Colon (tissue), 2 donors: ENCODE measurements around the gene VAMP5.
"Not testable (repeated sequence)": the region's sequence is repeated elsewhere in the genome, so short reads cannot be mapped to it uniquely, and the experiment has no call there.

Source experiments
- FAIRE-seq: peaks from 2 replicates; lab custom pipeline; 2012; peaks lifted over from hg19 to GRCh38; lab: Jason Lieb, UNC
- donor health status: control.
- donor health status: control.

Gene VAMP5

GRCh38 chr2:85584857-85585780 is 888 bp downstream of the VAMP5 start:
- no peak for FAIRE-seq

GRCh38 chr2:85585781-85586105 is 1.5 kb downstream of the VAMP5 start:
- no peak for FAIRE-seq

- no peak for FAIRE-seq
Observed at GRCh38 chr2:85588236-85588635, 4.0 kb downstream of the VAMP5 start.

- no peak for FAIRE-seq
Observed at GRCh38 chr2:85588645-85589044, 4.4 kb downstream of the VAMP5 start.

DNA sequence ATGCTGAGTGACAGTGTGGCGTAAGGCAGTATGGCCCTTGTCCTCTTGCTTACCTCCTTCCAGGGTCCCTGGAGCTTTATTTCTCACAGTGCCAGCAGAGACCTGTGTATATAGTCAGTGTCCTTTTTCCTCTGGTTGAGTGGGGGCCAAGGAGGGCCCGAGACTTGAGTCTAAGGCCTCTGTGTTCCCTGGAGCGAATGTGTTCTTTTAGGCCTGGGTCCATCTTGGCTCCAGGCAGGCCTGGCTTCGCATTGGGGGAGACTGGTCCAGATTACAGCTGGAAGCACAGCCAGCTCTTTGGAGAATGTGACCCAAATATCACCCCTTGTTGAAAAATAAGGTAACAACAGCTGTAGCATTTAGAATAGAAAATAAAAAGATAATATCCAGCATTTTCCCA is 5.0 kb downstream of the VAMP5 start:
- no peak for FAIRE-seq

GRCh38 chr2:85589982-85590791 is 6.0 kb downstream of the VAMP5 start:
- FAIRE-seq: no peak

- FAIRE-seq: no peak
Observed at GRCh38 chr2:85590950-85591349, 6.7 kb downstream of the VAMP5 start.

DNA sequence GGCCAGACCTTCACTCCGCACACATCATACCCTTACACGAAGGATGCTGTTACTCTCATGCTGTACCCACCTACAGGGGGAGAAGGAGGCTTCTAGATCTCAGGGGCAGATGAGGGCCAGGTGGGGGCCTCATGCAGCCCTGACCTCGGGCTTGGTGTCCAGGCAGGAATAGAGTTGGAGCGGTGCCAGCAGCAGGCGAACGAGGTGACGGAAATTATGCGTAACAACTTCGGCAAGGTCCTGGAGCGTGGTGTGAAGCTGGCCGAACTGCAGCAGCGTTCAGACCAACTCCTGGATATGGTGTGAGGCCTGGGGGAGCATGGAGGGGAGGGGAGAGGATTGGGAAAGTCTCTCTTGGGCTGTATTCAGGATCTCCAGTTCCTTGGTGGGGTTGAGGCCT is 7.3 kb downstream of the VAMP5 start:
- FAIRE-seq: no peak

GRCh38 chr2:85592299-85592698 is 8.1 kb downstream of the VAMP5 start:
- not testable (repeated sequence) for FAIRE-seq

- FAIRE-seq: no peak
Observed at GRCh38 chr2:85593023-85593422, 8.8 kb downstream of the VAMP5 start.

DNA sequence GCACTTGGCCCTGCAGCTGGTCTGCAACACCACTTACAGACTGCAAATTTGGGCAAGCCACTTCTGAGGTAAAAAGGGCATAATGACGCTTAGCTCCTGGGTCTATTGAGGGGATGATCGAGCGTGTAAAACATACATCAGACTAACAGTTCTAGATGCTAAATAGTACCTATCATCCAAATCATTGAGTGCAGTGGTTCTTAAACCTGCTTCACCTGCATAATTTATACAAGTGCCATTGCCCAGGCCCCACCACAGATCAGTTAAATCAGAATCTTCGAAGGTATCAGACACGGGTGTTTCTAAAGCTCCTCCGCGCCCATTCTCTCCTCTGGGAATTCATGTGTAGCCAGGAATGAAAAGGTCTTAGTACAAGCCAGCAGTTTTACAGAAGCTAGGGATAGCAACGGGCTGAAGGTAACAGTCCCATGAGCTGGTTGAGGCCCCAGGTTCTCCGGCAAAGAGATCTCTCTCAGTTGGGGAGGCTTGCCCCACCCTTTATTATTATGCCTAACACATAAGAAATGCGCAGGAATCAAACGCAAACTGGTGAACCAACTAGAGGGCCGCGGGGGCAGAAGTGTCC is 10.6 kb downstream of the VAMP5 start:
- no peak for FAIRE-seq

GRCh38 chr2:85595301-85596025 is 11.2 kb downstream of the VAMP5 start, which contains the start of gene RNF181:
Gene RNF181 (plus strand): TSS chr2:85595745. CDS start chr2:85595764, 19 bp downstream.
- FAIRE-seq: peak; percentile 85

DNA sequence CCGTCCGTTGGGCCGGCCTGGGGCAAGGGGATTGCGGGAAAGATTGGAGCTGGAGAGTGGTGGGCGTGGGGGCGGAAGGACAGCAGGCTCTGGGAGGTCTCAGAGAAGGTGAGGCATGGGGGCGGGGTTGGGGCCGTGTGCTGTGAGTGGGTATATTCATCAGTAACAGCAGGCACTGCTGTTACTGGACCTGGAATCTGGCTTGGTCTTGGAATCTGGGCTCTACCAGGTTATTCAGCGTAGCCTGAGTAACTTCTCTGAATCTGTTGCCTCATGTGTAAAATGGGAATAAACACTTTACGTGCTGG is 11.7 kb downstream of the VAMP5 start:
- no peak for FAIRE-seq

- no peak for FAIRE-seq
Observed at GRCh38 chr2:85596486-85597143, 12.4 kb downstream of the VAMP5 start.

GRCh38 chr2:85597241-85597640 is 13.0 kb downstream of the VAMP5 start:
- FAIRE-seq: no peak

- no peak for FAIRE-seq
Observed at GRCh38 chr2:85598594-85599340, 14.5 kb downstream of the VAMP5 start.

DNA sequence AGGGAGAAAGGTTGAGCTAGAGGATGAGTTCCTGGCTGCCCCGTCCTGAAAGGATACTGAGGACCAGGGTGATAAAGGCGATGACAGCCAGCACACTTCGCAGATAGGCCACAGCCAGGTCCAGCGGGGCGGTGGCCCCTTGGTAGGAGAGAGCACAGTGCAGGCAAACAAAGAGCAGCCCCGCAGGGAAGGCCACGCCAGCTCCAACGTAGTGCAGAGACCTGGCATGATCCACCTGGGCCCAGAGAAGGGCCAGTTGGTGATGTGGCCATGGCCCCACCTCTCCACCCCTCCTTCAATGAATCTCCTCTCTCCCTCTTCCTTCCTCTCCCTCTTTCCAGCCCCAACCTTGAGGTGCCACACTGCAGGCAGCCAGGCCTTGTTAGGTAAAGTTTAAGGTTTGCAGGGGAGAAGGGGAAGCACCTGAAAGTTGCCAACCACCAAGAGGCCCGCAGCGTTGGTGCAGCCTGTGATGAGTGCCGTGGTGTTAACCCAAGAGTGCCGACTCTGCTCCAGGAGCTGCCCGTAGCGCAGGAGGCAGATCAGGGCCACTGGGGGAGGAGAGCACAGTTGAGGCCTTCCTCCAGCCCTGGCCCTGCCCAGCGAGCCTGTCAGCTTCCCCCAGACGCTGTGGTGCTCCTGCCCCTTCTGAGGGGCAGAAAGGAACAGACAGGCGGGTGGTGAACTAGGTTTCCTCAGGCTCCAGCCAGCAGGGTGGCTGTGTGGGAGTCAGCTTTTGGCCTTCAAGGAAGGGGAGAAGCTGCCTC is 15.4 kb downstream of the VAMP5 start:
- FAIRE-seq: no peak

- FAIRE-seq: no peak
Observed at GRCh38 chr2:85600235-85600575, 16.0 kb downstream of the VAMP5 start.

- no peak for FAIRE-seq
Observed at GRCh38 chr2:85600951-85601770, 16.9 kb downstream of the VAMP5 start.
